Parathyroid adenoma (tissue), 2 donors: ENCODE data around the gene AMOTL1.

ENCODE experiments used
- H2AFZ ChIP-seq: fragments of 300-600 bp; sonication (generic); one replicate; pipeline ENCODE4 v1.7.0; 2017; ENCODE audit warnings: antibody characterized with exemption, mild to moderate bottlenecking
- H3K27ac ChIP-seq: fragments of 300-600 bp; sonication (generic); one replicate; pipeline ENCODE4 v1.7.0; 2017
- H3K27me3 ChIP-seq: fragments of 300-600 bp; sonication (generic); one replicate; pipeline ENCODE4 v1.7.0; 2017; ENCODE audit warnings: low read length; ENCODE audit not compliant: control insufficient read depth, insufficient read depth
- H3K36me3 ChIP-seq: fragments of 300-600 bp; sonication (generic); one replicate; pipeline ENCODE4 v1.7.0; 2017; ENCODE audit warnings: low read length; ENCODE audit not compliant: control insufficient read depth, insufficient read depth
- H3K4me1 ChIP-seq: fragments of 300-600 bp; sonication (generic); one replicate; pipeline ENCODE4 v1.7.0; 2017; ENCODE audit warnings: control low read depth
- H3K4me2 ChIP-seq: fragments of 300-600 bp; sonication (generic); one replicate; pipeline ENCODE4 v1.7.0; 2017; ENCODE audit warnings: low read length
- H3K4me3 ChIP-seq: fragments of 300-600 bp; sonication (generic); one replicate; pipeline ENCODE4 v1.7.0; 2017; ENCODE audit warnings: low read depth, low read length
- H3K79me2 ChIP-seq: fragments of 300-600 bp; sonication (generic); one replicate; pipeline ENCODE4 v1.7.0; 2017; ENCODE audit warnings: control low read depth
- H3K9ac ChIP-seq: fragments of 300-600 bp; sonication (generic); one replicate; pipeline ENCODE4 v1.7.0; 2017; ENCODE audit warnings: mild to moderate bottlenecking
- H3K9me3 ChIP-seq: fragments of 300-600 bp; sonication (generic); one replicate; pipeline ENCODE4 v1.7.0; 2017; ENCODE audit warnings: low read length; ENCODE audit not compliant: control insufficient read depth
- CTCF ChIP-seq: fragments of 300-600 bp; sonication (generic); IDR thresholded peaks from one replicate; pipeline ENCODE4 v1.7.0; 2017; ENCODE audit warnings: antibody characterized with exemption, mild to moderate bottlenecking
- donor health status: primary hyperparathyroidism.

Gene AMOTL1

DNA sequence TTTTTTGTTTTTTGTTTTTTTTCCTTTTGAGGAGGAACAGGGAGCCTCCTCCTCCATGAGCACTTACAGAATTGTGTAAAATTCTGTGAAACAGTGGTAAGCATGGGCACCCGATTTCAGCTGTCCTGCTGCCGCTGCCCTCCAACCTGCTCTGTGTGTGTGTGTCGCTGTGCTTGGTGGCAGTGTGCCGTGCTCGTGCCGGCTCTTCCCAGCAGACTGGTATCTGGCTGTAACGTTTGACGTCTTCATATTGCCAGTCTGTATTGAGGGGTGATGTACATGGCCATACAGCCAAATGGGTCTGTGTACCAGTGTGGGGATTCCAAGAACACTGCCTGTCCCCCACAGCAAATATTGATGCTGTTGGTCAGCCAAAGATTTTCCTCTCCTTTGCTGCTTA is 108.1 kb downstream of the AMOTL1 start:
- Histone ChIP-seq H3K79me2 (no peaks in the 10 kb centered on the region), H3K36me3 (no peaks in the 10 kb centered on the region), H3K4me3 (no peak overlapping the region), H3K4me1 (no peaks in the 10 kb centered on the region), H3K27ac (no peak overlapping the region), H2AFZ (no peak overlapping the region), H3K9ac (no peak overlapping the region), H3K27me3 (no peaks in the 10 kb centered on the region), H3K9me3 (no peaks in the 10 kb centered on the region), H3K4me2 (no peak overlapping the region)
- TF ChIP-seq CTCF = no peak

GRCh38 chr11:94876645-94877442 is 108.7 kb downstream of the AMOTL1 start:
- Histone ChIP-seq H3K79me2 (no peaks in the 10 kb centered on the region), H3K27ac (no peak overlapping the region), H3K9ac (no peak overlapping the region), H3K36me3 (no peaks in the 10 kb centered on the region), H3K9me3 (no peaks in the 10 kb centered on the region), H2AFZ (no peak overlapping the region), H3K4me1 (no peaks in the 10 kb centered on the region), H3K4me2 (no peak overlapping the region), H3K4me3 (no peak overlapping the region), H3K27me3 (no peaks in the 10 kb centered on the region)
- no peak for TF ChIP-seq CTCF

DNA sequence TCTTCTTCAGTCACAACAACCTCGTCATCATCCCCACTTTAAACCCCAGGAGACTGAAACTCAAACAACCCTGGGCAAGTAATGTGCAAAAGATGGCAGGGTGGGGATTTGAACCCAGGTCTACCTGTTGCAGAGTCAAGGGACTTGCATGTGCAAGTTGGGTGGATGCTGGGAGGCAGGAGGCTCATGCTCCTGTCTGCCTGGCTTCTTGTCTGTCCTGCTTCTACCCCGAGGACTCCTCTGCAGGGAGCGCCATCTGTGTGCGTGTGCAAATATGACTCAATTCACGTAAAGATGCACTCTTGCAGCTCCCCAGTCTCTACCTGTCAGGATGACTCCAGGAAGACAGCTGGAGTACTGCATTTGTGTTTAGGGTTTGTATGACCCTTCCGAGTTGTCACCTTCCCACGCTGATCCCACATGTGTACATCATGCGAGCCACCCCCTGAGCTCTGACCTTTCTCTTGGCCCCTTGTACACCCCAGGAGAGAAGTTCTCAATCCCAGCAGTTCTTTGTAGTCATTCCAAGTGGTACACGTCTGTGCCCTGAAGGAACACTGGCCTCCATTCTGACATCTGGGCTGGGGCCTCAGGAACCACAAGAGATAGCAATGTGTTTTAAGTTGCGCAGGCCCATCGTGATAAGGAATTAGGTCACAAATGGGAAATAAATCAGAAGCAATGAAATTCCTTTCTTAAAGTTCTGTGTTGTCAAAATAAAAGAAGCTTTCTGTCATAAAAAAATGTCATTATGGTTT is 109.5 kb downstream of the AMOTL1 start:
- Histone ChIP-seq H3K27ac (no peak overlapping the region), H3K79me2 (no peaks in the 10 kb centered on the region), H3K4me1 (no peaks in the 10 kb centered on the region), H3K27me3 (no peaks in the 10 kb centered on the region), H3K9ac (no peak overlapping the region), H3K9me3 (no peaks in the 10 kb centered on the region), H3K4me2 (no peak overlapping the region), H3K4me3 (no peak overlapping the region), H2AFZ (no peak overlapping the region), H3K36me3 (no peaks in the 10 kb centered on the region)
- TF ChIP-seq CTCF = no peak

- H3K79me2 ChIP-seq = no peaks in the 10 kb centered on the region
- no peak overlapping the region for H3K4me3 ChIP-seq
- H3K9ac ChIP-seq = no peak overlapping the region
- TF ChIP-seq CTCF = no peak
- H2AFZ ChIP-seq = no peak overlapping the region
- H3K27me3 ChIP-seq = no peaks in the 10 kb centered on the region
- H3K4me1 ChIP-seq = no peaks in the 10 kb centered on the region
- H3K4me2 ChIP-seq = no peak overlapping the region
- no peaks in the 10 kb centered on the region for H3K9me3 ChIP-seq
- H3K36me3 ChIP-seq = no peaks in the 10 kb centered on the region
- no peak overlapping the region for H3K27ac ChIP-seq
These were observed 110.8 kb downstream of the AMOTL1 start for GRCh38 chr11:94879006-94879405.
